RCC 7860 (cell line): ENCODE data around the gene DHX30.
"Not testable (repeated sequence)": the region's sequence is repeated elsewhere in the genome, so short reads cannot be mapped to it uniquely, and the experiment has no call there.

Experiments
- DNase-seq: peaks from one replicate; pipeline ENCODE4 v3.0.0-alpha.2; 2015; ENCODE audit warnings: low spot score
- FAIRE-seq: peaks from 2 replicates; lab custom pipeline; 2012; peaks lifted over from hg19 to GRCh38; lab: Jason Lieb, UNC

Gene DHX30

DNA sequence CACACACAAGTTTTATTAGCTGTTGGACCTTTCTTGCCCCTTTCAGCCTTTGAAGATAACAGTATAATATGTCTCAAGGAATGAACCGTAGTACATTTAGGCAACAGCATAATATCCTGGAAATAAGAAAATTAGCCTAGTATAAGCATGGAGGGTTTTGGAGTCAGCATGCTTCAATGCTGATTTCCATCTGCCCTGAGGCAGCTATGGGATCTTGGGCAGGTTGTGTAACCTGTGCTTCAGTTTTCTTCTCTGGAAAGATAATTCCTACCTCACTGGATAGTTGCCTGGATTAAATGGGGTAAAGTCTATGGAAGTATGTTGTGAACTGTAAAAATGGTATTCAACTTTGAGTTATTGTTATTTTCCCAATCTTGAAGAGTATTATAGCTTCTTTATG lies 1.6 kb downstream of the DHX30 start:
- DNase-seq (no peak), FAIRE-seq (no peak)

DNA sequence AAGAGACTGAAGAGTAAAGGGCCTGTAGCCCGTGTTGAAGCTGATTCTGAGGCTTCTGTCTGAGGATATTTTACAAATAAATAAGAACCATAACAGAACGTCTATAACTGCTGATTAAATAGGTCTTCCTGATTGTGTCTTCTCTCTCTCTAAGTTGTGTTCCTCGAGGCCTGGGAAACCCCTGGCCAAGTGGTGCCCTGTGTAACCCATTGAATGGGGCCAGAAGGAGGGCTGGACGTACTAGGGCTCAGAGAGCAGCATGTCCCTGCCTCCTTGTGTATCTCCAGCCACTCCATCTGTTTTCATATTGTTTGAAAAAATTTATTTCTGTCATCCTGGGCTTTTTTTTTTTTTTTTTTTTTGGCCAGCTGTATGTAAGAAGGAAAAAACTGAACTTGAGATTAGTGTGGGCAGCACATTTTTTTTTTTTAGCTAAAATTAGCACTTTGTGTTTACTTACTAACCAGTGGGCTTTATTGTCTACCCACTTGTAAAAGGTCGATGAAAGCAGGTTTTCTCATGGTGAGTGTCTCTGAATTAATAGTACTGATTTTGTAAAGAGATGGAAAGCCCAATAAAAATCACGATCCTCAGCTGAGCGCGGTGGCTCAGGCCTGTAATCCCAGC lies 10.7 kb downstream of the DHX30 start:
- no peak for FAIRE-seq

DNA sequence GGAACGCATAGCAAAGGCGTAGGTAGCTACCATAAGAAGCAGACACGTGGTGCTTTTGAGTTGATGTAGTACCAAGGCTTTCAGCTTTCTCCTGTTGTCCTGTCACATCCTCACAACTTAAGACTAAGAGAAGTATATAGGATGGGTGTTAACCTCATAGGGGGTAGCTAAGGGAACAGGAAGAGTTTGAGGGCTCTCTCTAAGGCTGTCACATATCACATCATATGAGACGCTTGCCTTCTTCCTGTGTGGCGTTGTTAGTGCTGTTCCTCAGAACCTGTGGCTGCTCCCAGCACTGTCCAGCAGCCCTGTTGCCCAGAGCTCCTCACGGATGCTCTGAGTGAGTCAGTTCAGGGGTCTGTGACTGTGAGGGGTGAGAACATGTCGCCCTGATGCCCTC lies 14.7 kb downstream of the DHX30 start:
- FAIRE-seq = no peak

More for the DNA sequence above, 10.7 kb downstream of the DHX30 start:
- DNase-seq = no peak

DNA sequence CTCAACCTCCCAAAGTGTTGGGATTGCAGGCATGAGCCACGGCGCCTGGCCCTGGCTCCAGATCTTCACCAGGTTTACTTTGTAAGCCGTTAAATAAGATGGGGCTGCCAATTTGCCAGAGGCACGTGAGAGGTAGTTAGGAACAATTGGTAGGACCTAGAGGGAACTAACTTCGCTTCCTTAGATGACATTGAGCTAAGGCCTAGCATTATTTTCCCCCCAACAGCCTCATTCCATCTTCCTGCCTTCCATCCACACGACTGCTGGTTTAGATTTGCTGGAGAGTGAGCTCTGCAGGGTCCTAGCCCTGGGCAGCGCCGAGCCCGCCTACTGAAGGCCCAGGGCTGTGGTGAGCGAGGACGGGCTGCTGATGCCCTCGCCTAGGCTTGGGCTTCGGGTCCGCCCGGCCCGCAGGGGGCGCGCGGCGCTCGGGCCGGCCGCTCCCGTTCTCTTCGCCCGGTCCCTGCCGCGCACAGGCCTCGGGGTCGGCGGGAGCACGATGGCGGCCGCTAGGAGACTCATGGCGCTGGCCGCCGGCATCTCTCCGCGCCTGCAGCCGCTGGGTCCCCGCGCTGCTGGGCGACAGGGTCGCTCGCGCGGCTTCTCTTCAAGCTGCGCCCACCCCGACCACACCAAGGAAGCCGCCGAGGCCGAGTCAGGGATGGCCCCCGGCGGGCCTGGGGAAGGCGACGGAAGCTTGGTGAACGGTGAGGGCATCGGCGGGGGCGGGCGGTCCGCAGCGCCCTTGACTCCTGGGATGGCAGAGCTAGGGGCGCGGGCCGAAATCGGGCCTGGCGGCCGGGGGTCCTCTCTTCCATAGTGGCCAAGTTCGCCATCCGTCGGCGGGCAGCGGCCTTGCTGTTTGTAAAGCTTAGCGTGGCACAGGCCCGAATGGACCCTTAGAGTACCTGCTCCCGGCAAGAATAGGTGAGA lies 21.9 kb downstream of the DHX30 start:
- DNase-seq = peak; percentile 62

More for the DNA sequence above, 14.7 kb downstream of the DHX30 start:
- DNase-seq = no peak

DNA sequence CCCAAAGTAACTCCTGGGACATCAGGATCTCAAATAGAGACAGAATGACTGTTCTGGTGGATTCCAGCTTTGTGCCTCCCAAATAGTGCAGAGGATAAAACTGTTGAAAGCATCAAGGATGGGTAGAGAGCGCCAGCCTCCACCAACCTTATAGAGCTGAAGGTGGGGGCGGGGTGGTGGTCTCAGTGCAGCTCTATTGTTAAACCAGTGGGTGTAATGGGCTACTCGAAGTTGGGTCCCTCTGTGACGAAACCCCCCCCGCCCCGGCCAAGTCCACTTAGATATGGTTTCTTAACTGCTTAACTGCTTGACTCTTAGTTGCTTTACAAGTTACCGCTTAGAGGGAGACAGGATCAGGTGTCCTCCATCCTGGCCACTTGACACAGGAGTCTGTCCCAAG lies 22.7 kb downstream of the DHX30 start:
- no peak for FAIRE-seq
- no peak for DNase-seq

More for the DNA sequence above, 21.9 kb downstream of the DHX30 start:
- FAIRE-seq = no peak

DNA sequence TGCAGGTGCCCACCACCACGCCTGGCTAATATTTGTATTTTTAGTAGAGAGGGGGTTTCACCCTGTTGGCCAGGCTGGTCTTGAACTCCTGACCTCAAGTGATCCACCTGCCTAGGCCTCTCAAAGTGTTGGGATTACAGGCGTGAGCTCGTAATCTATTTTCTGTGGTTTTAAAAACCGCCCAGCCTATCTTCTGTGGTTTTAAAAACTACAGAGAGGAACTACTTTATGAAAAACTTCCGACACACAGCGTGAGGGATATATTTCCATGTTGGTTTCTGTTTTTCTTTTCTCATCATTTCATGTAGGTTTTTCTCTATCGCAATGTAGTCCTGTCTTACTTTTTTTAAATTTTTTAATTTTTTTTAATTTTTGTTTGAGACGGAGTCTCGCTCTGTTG lies 26.5 kb downstream of the DHX30 start:
- not testable (repeated sequence) for FAIRE-seq, DNase-seq

DNA sequence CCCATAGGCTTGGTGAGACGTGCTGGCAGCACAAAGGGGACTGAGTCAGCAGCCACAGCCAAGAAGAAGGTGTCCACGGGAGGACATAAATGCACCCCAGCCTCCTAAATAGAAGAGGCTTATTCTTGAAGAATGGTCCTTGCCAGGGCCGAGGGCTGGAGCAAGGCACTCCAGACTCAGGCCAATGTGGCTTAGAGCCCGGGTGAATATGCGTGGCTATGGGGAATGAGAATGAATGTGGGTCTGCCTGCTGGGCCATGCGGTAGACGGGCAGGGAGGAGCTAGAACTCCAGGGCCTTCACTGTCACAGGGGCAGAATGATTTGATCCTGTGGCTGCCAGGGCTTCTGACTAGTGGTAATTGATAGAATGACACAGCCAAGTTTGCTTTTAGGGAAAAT lies 34.0 kb downstream of the DHX30 start:
- no peak for DNase-seq
- no peak for FAIRE-seq

DNA sequence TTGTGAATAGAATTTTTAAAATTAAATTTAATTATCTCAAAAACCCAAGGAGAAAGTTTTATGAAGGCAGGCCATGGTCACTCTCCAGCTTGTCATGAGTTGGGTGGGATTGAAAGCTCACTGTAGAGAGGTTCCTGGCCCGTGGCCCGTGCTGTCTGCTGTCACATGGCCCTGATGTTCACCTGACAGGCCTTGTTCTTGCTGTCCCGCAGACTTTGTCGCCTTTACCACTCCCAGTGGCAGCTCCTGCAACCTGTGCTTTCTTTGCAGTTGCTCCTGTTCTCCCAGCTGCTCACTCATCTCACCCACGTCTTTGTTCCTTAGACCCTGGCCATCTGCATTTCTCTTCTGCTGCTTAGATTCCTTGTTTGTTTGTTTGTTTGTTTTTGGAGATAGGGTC lies 35.6 kb downstream of the DHX30 start:
- DNase-seq = no peak
- no peak for FAIRE-seq

DNA sequence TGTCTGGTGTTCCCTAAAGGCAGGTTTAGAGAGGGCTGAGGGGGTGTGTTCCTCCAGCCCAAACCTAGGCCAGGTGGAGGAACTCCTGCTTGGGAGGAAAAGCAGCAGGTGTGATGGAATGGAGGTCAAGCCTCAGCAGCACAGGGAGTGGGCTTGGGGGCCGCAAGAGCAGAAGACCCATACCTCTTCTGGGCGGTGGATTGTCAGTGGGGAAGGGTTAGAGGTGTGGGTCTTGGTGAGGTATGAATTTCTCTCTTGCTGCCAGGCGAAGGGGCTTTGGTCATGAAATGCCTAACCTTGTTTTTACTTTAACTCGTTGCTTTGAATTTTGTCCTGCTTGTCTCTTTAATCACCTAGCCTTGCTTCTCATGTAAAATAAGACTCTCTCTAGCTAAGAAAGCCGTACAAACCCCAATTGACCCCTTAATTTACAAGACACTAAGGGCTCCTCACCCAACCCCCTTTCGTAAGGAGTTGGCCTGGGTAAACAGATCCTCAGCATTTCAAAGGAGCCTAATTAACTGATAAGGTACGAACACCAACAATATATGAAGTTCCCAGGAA lies 38.9 kb downstream of the DHX30 start:
- FAIRE-seq = no peak
- no peak for DNase-seq

DNA sequence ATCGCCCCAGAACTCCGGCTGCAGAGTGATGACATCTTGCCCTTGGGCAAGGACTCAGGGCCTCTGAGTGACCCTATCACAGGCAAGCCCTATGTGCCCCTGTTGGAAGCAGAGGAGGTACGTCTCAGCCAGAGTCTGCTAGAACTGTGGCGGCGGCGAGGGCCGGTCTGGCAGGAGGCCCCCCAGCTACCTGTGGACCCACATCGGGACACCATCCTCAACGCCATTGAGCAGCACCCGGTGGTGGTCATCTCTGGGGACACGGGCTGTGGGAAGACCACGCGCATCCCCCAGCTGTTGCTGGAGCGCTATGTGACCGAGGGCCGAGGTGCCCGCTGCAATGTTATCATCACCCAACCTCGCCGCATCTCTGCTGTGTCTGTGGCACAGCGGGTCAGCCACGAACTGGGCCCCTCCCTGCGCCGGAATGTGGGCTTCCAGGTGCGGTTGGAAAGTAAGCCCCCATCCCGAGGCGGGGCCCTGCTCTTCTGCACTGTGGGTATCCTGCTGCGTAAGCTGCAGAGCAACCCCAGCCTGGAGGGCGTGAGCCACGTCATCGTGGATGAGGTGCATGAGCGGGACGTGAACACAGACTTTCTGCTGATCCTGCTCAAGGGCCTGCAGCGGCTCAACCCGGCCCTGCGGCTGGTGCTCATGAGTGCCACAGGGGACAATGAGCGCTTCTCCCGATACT lies 43.4 kb downstream of the DHX30 start:
- FAIRE-seq = no peak
- DNase-seq = no peak

DNA sequence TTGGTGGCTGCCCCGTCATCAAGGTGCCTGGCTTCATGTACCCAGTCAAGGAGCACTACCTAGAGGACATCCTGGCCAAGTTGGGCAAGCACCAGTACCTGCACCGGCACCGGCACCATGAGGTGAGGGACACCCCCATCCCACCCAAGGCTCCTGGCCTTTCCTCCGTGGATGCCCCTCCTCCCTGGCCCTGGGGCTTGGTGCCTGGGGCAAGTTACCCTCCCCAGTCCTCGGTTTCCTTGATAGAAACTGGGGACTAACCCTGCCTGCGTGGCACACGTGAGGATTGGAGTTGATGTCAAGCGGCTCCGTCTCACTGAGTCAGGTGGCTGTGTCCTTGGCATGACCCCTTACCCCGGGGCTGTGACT lies 43.9 kb downstream of the DHX30 start:
- DNase-seq = no peak
- FAIRE-seq = no peak

DNA sequence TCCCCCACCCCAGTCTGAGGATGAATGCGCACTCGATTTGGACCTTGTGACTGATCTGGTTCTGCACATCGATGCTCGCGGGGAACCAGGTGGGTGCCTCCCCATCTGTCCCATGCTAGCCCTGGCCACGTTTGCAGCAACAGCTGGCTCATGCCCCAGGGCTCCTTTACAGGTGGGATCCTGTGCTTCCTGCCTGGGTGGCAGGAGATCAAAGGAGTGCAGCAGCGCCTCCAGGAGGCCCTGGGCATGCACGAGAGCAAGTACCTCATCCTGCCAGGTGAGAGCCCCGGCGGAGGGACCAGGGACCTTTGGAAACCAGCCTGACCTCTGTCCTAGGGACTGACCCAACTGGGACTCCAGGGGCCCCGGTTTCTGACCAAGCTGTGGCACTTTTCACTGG lies 44.3 kb downstream of the DHX30 start:
- no peak for DNase-seq
- no peak for FAIRE-seq

DNA sequence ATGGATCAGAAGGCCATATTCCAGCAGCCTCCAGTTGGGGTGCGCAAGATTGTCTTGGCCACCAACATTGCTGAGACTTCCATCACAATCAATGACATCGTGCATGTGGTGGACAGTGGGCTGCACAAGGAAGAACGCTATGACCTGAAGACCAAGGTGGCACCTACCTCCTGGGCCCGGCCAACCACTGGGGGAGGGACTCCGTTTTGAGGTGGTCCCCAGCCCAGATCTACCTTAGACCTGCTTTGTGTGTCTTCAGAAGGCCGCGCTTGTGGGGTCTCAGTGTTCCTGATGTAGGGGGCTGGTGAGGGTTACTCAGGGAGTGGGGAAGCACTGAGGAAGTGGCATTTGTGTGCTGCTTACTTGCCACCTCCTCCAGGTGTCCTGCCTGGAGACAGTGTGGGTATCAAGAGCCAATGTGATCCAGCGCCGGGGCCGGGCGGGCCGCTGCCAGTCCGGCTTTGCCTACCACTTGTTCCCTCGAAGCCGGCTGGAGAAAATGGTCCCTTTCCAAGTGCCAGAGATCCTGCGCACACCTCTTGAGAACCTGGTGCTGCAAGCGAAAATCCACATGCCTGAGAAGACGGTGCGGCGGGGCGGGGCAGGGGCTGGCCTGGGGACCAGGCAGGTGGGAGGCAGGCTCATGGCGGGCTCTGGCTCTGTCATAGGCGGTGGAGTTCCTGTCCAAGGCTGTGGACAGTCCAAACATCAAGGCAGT lies 45.0 kb downstream of the DHX30 start:
- FAIRE-seq (no peak), DNase-seq (no peak)

DNA sequence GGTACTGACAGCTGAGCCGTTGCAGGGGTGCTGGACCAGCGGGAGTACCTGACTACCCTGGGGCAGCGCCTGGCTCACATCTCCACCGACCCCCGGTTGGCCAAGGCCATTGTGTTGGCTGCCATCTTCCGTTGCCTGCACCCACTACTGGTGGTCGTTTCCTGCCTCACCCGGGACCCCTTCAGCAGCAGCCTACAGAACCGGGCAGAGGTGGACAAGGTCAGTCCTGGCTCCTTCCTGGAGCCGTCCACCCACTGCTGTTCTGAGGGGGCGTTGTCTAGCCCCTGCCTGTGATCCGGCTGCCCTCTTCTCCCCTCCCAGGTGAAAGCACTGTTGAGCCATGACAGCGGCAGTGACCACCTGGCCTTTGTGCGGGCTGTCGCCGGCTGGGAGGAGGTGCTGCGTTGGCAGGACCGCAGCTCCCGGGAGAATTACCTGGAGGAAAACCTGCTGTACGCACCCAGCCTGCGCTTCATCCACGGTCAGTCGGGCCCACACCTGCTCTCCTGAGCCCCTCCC lies 45.7 kb downstream of the DHX30 start:
- DNase-seq (no peak), FAIRE-seq (no peak)

DNA sequence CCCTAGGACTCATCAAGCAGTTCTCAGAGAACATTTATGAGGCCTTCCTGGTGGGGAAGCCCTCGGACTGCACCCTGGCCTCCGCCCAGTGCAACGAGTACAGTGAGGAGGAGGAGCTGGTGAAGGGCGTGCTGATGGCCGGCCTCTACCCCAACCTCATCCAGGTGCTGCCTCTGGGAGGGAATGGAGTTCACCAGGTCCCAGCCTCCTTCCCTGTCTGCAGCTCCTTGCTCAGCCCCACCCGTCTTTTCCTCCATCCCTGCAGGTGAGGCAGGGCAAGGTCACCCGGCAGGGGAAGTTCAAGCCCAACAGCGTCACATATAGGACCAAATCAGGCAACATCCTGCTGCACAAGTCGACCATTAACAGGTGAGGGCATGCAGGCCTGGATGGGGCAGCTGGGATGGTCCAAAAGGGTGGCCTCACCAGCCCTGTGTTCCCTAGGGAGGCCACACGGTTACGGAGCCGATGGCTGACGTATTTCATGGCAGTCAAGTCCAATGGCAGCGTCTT lies 46.3 kb downstream of the DHX30 start:
- DNase-seq (no peak), FAIRE-seq (no peak)

DNA sequence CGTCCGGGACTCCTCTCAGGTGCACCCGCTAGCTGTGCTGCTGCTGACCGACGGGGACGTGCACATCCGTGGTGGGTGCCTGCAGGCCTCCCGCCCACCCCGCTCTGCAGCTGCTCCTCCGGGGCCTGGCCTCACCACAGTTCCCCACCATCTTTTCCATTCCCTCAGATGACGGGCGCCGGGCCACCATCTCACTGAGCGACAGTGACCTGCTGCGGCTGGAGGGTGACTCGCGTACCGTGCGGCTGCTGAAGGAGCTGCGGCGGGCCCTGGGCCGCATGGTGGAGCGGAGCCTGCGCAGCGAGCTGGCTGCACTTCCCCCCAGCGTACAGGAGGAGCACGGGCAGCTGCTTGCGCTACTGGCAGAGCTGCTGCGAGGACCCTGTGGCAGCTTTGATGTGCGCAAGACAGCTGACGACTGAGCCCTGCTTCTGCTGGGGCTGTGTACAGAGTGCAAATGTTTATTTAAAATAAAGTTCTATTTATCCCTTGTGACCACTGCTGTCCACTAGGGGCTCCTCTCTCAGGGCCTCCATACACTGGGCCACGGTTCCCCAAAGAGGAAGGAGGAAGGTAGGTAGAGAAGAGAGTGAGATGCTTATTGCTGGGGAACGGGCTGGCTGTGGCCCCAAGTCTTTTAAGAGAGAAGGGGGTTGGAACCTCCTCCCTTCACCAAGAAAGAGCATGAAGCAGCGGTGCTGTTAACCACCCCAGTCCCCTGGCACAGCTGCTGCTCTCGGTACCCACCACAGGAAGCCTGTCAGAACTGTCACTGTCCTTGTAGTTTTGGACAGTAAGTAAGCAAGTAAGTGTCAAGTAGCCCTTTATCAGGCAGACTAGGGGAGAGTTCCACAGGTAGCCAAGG lies 47.0 kb downstream of the DHX30 start:
- no peak for FAIRE-seq
- DNase-seq = no peak

DNA sequence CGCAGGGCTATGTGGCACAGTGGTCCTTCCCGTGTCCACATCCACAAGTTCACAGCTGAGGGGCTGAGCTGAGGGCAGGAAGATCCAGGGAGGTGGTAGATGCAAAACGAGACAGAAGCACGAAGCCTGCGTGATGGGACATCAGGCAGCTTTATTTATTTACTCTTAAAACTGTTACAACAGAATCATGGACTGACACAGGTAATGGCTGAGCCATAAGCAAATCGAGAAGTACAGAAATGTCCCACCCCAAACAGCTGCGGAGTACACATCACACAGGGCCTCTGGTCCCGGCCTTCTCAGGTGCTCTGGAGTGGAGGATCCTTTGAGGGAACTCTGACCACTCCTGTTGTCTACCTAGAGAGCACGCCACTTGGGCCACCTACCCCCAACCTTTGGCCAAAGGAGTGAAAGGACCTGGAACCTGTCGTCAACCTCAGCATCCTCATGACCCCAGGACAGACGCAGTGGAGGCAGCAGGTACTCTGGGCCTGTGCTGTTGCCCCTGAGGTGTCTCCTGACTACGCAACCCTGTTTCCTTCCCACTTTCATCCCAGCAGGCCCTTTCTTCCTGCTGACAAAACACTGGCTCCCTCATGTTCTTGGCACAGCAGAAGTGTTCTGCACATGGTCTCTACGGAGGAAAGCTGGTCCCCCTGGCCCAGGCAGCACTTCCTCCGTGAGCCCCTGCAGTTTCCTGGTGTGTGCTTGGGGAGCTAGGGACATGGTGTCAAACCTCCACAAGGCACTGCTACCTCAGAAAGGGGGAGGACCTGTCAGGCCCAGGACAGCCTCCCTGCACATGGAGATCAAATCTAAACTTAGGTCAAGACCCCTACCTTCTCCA lies 47.8 kb downstream of the DHX30 start:
- DNase-seq (no peak), FAIRE-seq (no peak)

DNA sequence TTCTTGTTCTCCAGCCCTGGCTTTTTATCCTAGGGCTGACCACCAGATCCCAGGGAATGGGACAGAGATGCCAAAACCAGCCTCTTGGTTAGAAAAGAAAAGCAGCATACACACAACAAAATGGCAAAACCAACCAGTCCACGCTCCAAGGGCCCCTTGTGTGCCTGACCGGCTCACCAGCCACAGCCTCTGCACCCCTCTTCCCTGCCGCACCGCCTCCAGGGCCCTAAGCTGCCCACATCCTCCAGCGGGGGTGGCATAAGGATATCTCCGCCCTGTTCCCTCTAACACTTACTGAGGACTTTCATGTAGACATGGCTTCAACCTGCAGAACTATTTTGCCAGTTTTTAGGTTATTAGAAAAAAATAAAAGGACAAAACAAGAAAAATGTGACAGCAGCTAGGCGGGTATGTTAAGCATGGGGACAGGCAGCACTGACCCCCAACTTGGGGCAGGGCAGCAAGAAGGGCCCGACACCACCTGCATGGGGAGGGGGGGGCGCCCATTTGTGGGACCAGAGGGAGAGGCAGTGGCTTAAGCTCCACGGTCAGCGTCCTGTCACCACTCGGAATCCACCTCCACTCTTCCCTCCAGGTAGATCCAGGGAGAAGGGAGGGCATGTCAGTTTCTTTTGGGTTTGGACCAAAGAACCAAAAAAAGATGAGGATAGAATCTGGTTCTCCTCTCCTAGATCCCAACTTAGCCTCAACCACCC lies 49.1 kb downstream of the DHX30 start:
- DNase-seq = no peak
- FAIRE-seq = no peak
